GM12878 (cell line): ENCODE measurements around the gene PLSCR3. TPM values are rescaled to one million over a fixed set of nuclear protein-coding genes. Genes with fewer than 3 reads are reported as not detected.

Experiments
- ATAC-seq: fragments of 200-7000 bp; cut with Tn5 transposase; 3 replicates; pipeline ENCODE4 v1.9.1; 2020; ENCODE audit warnings: mild to moderate bottlenecking, moderate library complexity
- BruUV-seq: library from RNA; stranded (reverse); fragments of 400-500 nt; replicated peaks from 2 replicates; lab custom pipeline; 2021; lab: Mats Ljungman, UMichigan
- CTCF ChIA-PET: fragments of 300-600 bp; sonication (Branson Sonifier 250); formaldehyde crosslinking; extraction: SDS; loops from one replicate; lab custom pipeline; 2021; ENCODE audit warnings: inconsistent platforms; lab: Yijun Ruan, JAX
- POLR2A ChIA-PET: fragments of 350-600 bp; formaldehyde crosslinking; extraction: SDS; loops from one replicate; lab custom pipeline; 2021; ENCODE audit warnings: inconsistent platforms; lab: Charles Lee
- RAD21 ChIA-PET: fragments of 300-600 bp; sonication (Branson Sonifier 250); formaldehyde crosslinking; loops from one replicate; lab custom pipeline; 2023; ENCODE audit warnings: antibody characterized with exemption; ENCODE audit not compliant: unreplicated experiment; lab: Charles Lee
- SMC1A ChIA-PET: fragments of 300-600 bp; sonication (Branson Sonifier 250); formaldehyde crosslinking; loops from one replicate; lab custom pipeline; 2023; ENCODE audit not compliant: unreplicated experiment, uncharacterized antibody; lab: Charles Lee
- DNase-seq: peaks from one replicate; pipeline ENCODE4 v3.0.0-alpha.2; 2011; ENCODE audit warnings: low read depth, low spot score
- FAIRE-seq: peaks from 3 replicates; lab custom pipeline; 2011; peaks lifted over from hg19 to GRCh38; lab: Jason Lieb, UNC
- H2AFZ ChIP-seq: 2 replicates; pipeline ENCODE4 v1.6.0; 2011; ENCODE audit warnings: low read depth, low read length, control low read depth; ENCODE audit not compliant: control insufficient read depth
- H3K27ac ChIP-seq: 2 replicates; pipeline ENCODE4 v1.5.1; 2011; ENCODE audit warnings: control low read depth; ENCODE audit not compliant: control insufficient read depth, insufficient read depth
- H3K27me3 ChIP-seq, 2 experiments: replicated peaks in 1 of 2; 2 replicates each; pipeline versions ENCODE4 v1.6.0 to v1.6.1; 2011; ENCODE audit warnings: low read length in 1 of 2; ENCODE audit not compliant: control insufficient read depth in 2 of 2, insufficient read depth in 2 of 2
- H3K36me3 ChIP-seq, 2 experiments: 2 replicates each; pipeline ENCODE4 v1.5.1; 2011; ENCODE audit warnings: low read length in 1 of 2; ENCODE audit not compliant: control insufficient read depth in 2 of 2, insufficient read depth in 2 of 2
- H3K4me1 ChIP-seq: 2 replicates; pipeline ENCODE4 v1.6.1; 2011; ENCODE audit warnings: mild to moderate bottlenecking, low read length, moderate library complexity, mixed read lengths; ENCODE audit not compliant: control insufficient read depth, insufficient read depth
- H3K4me2 ChIP-seq: 2 replicates; pipeline ENCODE4 v1.6.0; 2011; ENCODE audit warnings: control low read depth; ENCODE audit not compliant: control insufficient read depth, insufficient read depth
- H3K4me3 ChIP-seq: fragments of 200-600 bp; sonication (generic); 2 replicates; pipeline ENCODE4 v1.5.1; 2016
- H3K79me2 ChIP-seq: 2 replicates; pipeline ENCODE4 v1.6.0; 2011; ENCODE audit warnings: low read length; ENCODE audit not compliant: control insufficient read depth, insufficient read depth
- H3K9ac ChIP-seq: 2 replicates; pipeline ENCODE4 v1.8.0; 2011; ENCODE audit warnings: low read length, control low read depth, mixed read lengths; ENCODE audit not compliant: control insufficient read depth, insufficient read depth
- H3K9me3 ChIP-seq: replicated peaks from 3 replicates; pipeline ENCODE4 v1.5.1; 2011; ENCODE audit warnings: mild to moderate bottlenecking, low read length; ENCODE audit not compliant: control insufficient read depth, insufficient read depth
- H4K20me1 ChIP-seq: 2 replicates; pipeline ENCODE4 v1.6.0; 2011; ENCODE audit not compliant: control insufficient read depth, insufficient read depth
- ATF2 ChIP-seq: IDR thresholded peaks from 2 replicates; pipeline ENCODE4 v1.6.1; 2012; ENCODE audit warnings: low read length, inconsistent platforms
- ATF7 ChIP-seq: fragments of 450-650 bp; IDR thresholded peaks from 2 replicates; pipeline ENCODE4 v1.6.1; 2016; ENCODE audit warnings: low read depth, mild to moderate bottlenecking
- CBFB ChIP-seq: IDR thresholded peaks from 2 replicates; pipeline ENCODE4 v1.6.1; 2016; ENCODE audit warnings: antibody characterized with exemption, low read depth
- E2F4 ChIP-seq: IDR thresholded peaks from 2 replicates; pipeline ENCODE4 v1.6.1; 2012; ENCODE audit warnings: low read depth, low read length, improper control_type of control experiment
- HDAC6 ChIP-seq: fragments of 200-600 bp; sonication (generic); IDR thresholded peaks from one replicate; pipeline ENCODE4 v1.8.0; 2017; ENCODE audit warnings: antibody characterized with exemption; ENCODE audit not compliant: unreplicated experiment
- IRF3 ChIP-seq: fragments of 450-650 bp; IDR thresholded peaks from 2 replicates; pipeline ENCODE4 v1.6.1; 2014; ENCODE audit warnings: mild to moderate bottlenecking
- PAX5 ChIP-seq: IDR thresholded peaks from 2 replicates; pipeline ENCODE4 v1.6.1; 2011; ENCODE audit warnings: low read depth, low read length, borderline replicate concordance
- STAT3 ChIP-seq: IDR thresholded peaks from 2 replicates; pipeline ENCODE4 v1.6.1; 2011; ENCODE audit warnings: low read depth, low read length, improper control_type of control experiment
- ZNF622 ChIP-seq: fragments of 450-650 bp; IDR thresholded peaks from 2 replicates; pipeline ENCODE4 v1.6.1; 2017; ENCODE audit warnings: mild to moderate bottlenecking, inconsistent platforms
- WGBS: methylation state at CpG from one replicate; pipeline ENCODE4 v1.1.6; 2016; ENCODE audit warnings: low lambda C conversion rate; ENCODE audit not compliant: insufficient replicate concordance, insufficient coverage; ENCODE audit errors: missing lambda C conversion rate; 5-methylcytosine and 5-hydroxymethylcytosine counted together
- in situ Hi-C: fragments of 300-500 bp; cut with MboI; formaldehyde crosslinking; loops from 9 replicates; pipeline ENCODE4 v1.14.3; 2018; ENCODE audit warnings: mixed read lengths
- intact Hi-C: fragments of 100-400 bp; cut with micrococcal nuclease; formaldehyde crosslinking; loops from one replicate; pipeline ENCODE4 v1.14.2; 2022; ENCODE audit not compliant: unreplicated experiment
- polyA plus RNA-seq, 11 experiments: library from polyadenylated mRNA; depleted of rRNA in 4 of 11; unstranded in 6 of 11; stranded (reverse) in 5 of 11; fragments of >200 nt; fragmentation: Nextera tagmentation in 4 of 11; fragmentation: Illumina TruSeq in 1 of 11; extraction: Ambion mirVana in 4 of 11; extraction: Trizol in 1 of 11; gene quantifications; 1 replicate in 1 of 11; 2 replicates in 10 of 11; pipeline versions ENCODE4 v1.2.1 to v1.2.3, GENCODE V29; 2011 to 2016; ENCODE audit warnings: inconsistent platforms in 2 of 11, missing spikeins in 2 of 11, low read depth in 1 of 11
- total RNA-seq, 4 experiments: library from RNA; depleted of rRNA in 3 of 4; stranded (reverse); fragments of >200 nt in 3 of 4; fragmentation: Illumina TruSeq in 1 of 4; extraction: Trizol in 1 of 4; gene quantifications; 2 replicates each; pipeline versions ENCODE4 v1.2.1 to v1.2.3, GENCODE V29; 2013 to 2021

PLSCR3 gene
- total and polyA plus RNA-seq, 10 of the 15 experiments (the other 5 are each of a cell fraction or from before 2014, with no cell fraction given) = 9.9 to 51.4 (median 43.4) TPM

DNA sequence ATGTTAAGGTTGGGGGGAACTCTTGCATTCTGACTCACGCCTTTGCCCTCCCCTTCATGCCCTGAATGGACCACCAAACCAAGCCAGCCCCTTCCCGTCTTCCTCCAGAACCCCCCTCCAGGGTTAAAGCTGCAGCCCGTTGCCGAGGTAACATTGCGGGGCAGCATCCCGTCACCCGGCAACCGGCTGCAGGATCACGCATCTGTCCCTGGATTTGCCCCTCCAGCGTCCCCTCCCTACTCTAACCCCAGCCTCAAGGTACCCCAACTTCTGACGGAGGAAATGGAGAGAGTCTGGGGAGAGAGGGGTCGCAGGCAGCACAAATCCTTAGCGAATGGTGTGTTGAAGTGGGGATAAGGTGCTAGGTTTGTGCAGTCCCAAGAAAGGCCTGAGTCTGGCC is 12.8 kb upstream of the PLSCR3 start (continued):
- TF ChIP-seq E2F4 (no peak), PAX5 (no peak), ATF7 (no peak), CBFB (no peak), ZNF622 (no peak), IRF3 (no peak)
- TF ChIP-seq, all 136 proteins: peak for 0

DNA sequence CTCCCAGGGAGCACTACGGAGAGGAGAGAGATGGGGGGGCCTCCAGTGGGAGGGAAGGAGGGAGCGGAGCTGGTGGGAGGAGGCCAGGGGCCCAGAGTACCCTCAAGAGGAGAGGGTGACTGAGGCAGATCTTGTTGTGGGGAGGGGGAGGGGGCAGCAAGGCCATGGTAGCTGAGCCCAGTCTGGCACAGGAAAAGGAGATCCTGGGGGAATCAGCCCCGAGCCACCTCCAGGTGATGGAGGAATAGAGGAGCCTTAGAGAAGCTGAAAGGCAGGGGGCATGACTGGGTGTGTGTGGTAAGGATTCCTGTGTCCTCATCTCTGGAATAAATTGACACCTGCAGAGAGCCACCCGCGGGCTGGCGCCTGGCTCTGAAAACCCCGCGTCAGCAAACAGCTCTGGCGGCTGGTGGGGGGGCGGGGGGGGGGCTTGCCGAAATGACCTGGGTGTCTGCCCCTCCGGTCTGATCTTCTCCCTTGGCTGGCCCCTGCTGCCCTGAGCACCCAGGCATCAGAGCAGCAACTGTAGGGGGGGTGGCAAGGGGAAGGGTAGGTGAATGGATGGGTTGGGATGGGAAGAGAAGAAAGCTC is 12.0 kb upstream of the PLSCR3 start:
- ChIA-PET POLR2A (interaction anchor here (0.6 kb wide), 1 partner anchor 120 kb away, joined by 3 read pairs; no protein-coding TSS in a partner anchor), CTCF (interaction anchor here (0.6 to 0.8 kb wide), 2 partner anchors 51 to 281 kb away, joined by 3 read pairs; partner anchors contain the start of gene TP53), RAD21 (no interaction called here), SMC1A (no interaction called here)
- DNase-seq = no peak
- Histone ChIP-seq H2AFZ (no peak overlapping the region), H3K4me2 (no peak overlapping the region), H3K27ac (no peak overlapping the region), H4K20me1 (no peaks in the 10 kb centered on the region), H3K27me3 (peaks cover 0 to 6% of the 10 kb centered on the region in 2 experiments; a peak in 2 of 4 replicates), H3K4me3 (no peak overlapping the region), H3K9me3 (no peaks in the 10 kb centered on the region), H3K36me3 (no peaks in the 10 kb centered on the region), H3K79me2 (peaks cover 2% of the 10 kb centered on the region), H3K9ac (no peak overlapping the region), H3K4me1 (peaks cover 3% of the 10 kb centered on the region; the same call in 1 of the 2 replicates)
- intact Hi-C loops = no loop called here
- no TSS peak for BruUV-seq
- no peak for ATAC-seq
- 57% methylated on average over 9 of the region's 12 CpGs for WGBS
- no peak for TF ChIP-seq HDAC6
- no peak for TF ChIP-seq ATF2
- TF ChIP-seq STAT3 = no peak
- no peak for FAIRE-seq
- in situ Hi-C loops = no loop called here
